Measurements from ENCODE around the gene RBFOX2.

DNA sequence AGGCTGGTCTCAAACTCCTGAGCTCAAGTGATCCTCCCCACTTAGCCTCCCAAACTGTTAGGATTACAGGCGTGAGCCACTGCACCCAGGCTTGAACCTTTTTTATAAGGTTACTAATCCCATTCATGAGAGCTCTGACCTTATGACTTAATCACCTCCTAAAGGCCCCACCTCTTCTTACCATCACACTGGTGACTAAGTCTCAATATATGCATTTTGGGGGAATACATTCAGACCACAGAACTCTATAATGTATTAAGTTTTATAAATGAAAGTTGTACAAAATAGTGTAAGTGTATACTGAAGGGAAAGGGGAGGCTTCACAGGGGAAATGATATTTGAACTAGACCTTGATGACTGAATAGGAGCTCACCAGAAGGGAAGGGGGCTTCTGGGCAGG lies 28.4 kb upstream of the RBFOX2 start:
- TF ChIP-seq MYC (IDR thresholded peaks at IDR 0.05; ENCODE audit: low read depth, low read length): no peak
- TF ChIP-seq, protein P1, sequence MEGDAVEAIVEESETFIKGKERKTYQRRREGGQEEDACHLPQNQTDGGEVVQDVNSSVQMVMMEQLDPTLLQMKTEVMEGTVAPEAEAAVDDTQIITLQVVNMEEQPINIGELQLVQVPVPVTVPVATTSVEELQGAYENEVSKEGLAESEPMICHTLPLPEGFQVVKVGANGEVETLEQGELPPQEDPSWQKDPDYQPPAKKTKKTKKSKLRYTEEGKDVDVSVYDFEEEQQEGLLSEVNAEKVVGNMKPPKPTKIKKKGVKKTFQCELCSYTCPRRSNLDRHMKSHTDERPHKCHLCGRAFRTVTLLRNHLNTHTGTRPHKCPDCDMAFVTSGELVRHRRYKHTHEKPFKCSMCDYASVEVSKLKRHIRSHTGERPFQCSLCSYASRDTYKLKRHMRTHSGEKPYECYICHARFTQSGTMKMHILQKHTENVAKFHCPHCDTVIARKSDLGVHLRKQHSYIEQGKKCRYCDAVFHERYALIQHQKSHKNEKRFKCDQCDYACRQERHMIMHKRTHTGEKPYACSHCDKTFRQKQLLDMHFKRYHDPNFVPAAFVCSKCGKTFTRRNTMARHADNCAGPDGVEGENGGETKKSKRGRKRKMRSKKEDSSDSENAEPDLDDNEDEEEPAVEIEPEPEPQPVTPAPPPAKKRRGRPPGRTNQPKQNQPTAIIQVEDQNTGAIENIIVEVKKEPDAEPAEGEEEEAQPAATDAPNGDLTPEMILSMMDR (IDR thresholded peaks at IDR 0.05; ENCODE audit: low read depth, low read length): no peak
- TF ChIP-seq POLR2A (IDR thresholded peaks at IDR 0.05; ENCODE audit: extremely low read depth, insufficient read length): no peak
